Smooth muscle cell (in vitro differentiated cells): ENCODE data around the gene ARID3B. TPM values are rescaled to one million over a fixed set of nuclear protein-coding genes. Genes with fewer than 3 reads are reported as not detected.

ENCODE experiments used
- DNase-seq: peaks from one replicate; lab custom pipeline; 2025; ENCODE audit not compliant: unreplicated experiment; lab: John Stamatoyannopoulos, UW
- H2AFZ ChIP-seq: fragments of 200-600 bp; sonication (generic); 2 replicates; pipeline ENCODE4 v1.6.0; 2016; ENCODE audit warnings: antibody characterized with exemption, low read depth, mild to moderate bottlenecking
- H3F3A ChIP-seq: fragments of 200-600 bp; sonication (generic); 2 replicates; pipeline ENCODE4 v1.6.0; 2017; ENCODE audit warnings: antibody characterized with exemption, low read depth
- H3K27ac ChIP-seq: fragments of 200-600 bp; sonication (generic); 2 replicates; pipeline ENCODE4 v1.5.1; 2016; ENCODE audit warnings: low read depth, mild to moderate bottlenecking
- H3K27me3 ChIP-seq: fragments of 200-600 bp; sonication (generic); 2 replicates; pipeline ENCODE4 v1.6.1; 2016; ENCODE audit warnings: low read depth, mild to moderate bottlenecking
- H3K36me3 ChIP-seq: fragments of 200-600 bp; sonication (generic); 2 replicates; pipeline ENCODE4 v1.5.1; 2016; ENCODE audit warnings: low read depth
- H3K4me1 ChIP-seq: fragments of 200-600 bp; sonication (generic); 2 replicates; pipeline ENCODE4 v1.5.1; 2016; ENCODE audit warnings: low read depth
- H3K4me2 ChIP-seq: fragments of 200-600 bp; sonication (generic); 2 replicates; pipeline ENCODE4 v1.6.0; 2016; ENCODE audit warnings: mild to moderate bottlenecking
- H3K4me3 ChIP-seq: fragments of 200-600 bp; sonication (generic); 2 replicates; pipeline ENCODE4 v1.5.1; 2016; ENCODE audit warnings: mild to moderate bottlenecking
- H3K79me2 ChIP-seq: fragments of 200-600 bp; sonication (generic); 2 replicates; pipeline ENCODE4 v1.6.0; 2016; ENCODE audit warnings: low read depth, mild to moderate bottlenecking
- H3K9ac ChIP-seq: fragments of 200-600 bp; sonication (generic); 2 replicates; pipeline ENCODE4 v1.6.0; 2016; ENCODE audit warnings: low read depth
- H3K9me3 ChIP-seq: fragments of 200-600 bp; sonication (generic); replicated peaks from 2 replicates; pipeline ENCODE4 v1.5.1; 2016; ENCODE audit warnings: low read depth
- H4K20me1 ChIP-seq: fragments of 200-600 bp; sonication (generic); 2 replicates; pipeline ENCODE4 v1.6.0; 2016; ENCODE audit warnings: low read depth
- CTCF ChIP-seq: fragments of 200-600 bp; sonication (generic); IDR thresholded peaks from 2 replicates; pipeline ENCODE4 v1.5.1; 2017; ENCODE audit warnings: borderline replicate concordance, mild to moderate bottlenecking, antibody characterized with exemption; ENCODE audit not compliant: insufficient read depth, poor library complexity, severe bottlenecking
- WGBS: methylation state at CpG from one replicate; pipeline ENCODE4 v1.1.7; 2016; ENCODE audit warnings: low lambda C conversion rate; 5-methylcytosine and 5-hydroxymethylcytosine counted together
- polyA plus RNA-seq: library from polyadenylated mRNA; unstranded; fragments of >200 nt; fragmentation: Nextera tagmentation; extraction: Ambion mirVana; gene quantifications from 2 replicates; pipeline ENCODE4 v1.2.1, GENCODE V29; 2016
- total RNA-seq: library from RNA; depleted of rRNA; stranded (reverse); fragments of >200 nt; gene quantifications from 2 replicates; pipeline ENCODE4 v1.2.3, GENCODE V29; 2014

Gene ARID3B
- total and polyA plus RNA-seq, 2 experiments from 2014 or later: 7.2 to 7.7 TPM

DNA sequence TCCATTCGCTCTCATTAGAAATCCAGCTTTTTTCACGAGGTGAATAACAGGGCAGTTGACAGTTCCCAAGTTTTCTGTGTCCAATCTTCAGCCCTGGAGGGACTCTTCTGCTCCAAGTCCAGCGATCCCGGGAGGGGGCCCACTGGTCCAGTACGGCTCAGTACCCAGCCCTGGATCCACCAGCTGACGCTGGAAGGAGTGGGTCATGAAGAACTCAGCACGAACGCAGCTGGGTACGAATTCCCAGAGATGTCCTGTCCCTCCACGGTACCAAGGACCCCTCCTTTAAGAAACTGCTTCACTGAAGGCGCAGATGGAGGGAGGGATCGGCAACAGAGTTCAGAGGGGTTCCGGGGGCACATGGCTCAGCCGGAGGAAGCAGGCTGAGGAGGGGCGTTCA lies 58.1 kb downstream of the ARID3B start:
- TF ChIP-seq CTCF: no peak
- Histone ChIP-seq H3K9ac (no peak overlapping the region), H3K4me1 (no peaks in the 10 kb centered on the region), H3K27ac (no peak overlapping the region), H3K79me2 (no peaks in the 10 kb centered on the region), H4K20me1 (no peaks in the 10 kb centered on the region), H3K27me3 (no peaks in the 10 kb centered on the region), H2AFZ (no peak overlapping the region), H3K36me3 (no peaks in the 10 kb centered on the region), H3K4me2 (no peak overlapping the region), H3K9me3 (no peaks in the 10 kb centered on the region), H3F3A (no peaks in the 10 kb centered on the region), H3K4me3 (no peak overlapping the region)
- 98% methylated on average over 15 of the region's 15 CpGs for WGBS
- no peak for DNase-seq

DNA sequence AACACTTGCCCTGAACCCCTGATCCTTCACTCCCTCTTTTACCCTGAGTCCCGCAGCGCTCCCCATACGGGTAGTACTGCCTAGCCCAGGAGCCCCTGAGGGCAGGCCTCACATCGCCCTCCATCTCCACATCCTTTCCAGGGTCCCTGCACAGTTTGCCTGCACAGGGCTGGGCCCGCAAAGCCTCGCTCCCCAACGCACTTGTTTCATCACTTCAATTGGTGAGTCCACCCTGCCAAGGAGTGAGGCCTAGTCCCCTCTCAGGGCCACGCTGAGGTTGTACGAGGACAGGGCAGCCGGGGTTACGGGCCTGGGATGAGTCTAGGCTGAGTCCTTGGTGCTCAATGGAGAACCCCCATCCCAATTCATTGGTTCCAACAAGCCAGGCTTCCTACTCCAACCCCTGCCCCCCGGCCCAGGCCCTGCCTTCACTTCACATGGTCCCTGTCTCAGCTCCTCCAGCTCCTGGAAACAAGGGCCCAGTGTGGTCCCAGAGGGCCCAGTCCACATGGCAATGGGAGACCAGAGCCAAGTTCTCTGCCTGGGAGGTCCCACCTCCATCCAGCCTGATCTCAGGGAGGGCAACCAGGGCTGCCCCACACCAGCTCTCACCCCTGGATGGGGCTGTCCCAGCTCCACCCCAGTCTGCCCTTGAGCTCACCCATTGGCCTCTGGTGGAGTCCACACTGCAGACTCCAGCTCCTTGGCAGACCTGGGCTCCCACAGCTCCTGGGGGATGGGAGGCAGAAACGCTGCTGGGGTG lies 62.2 kb downstream of the ARID3B start:
- 97% methylated on average over 13 of the region's 13 CpGs for WGBS
- H3K27me3 ChIP-seq: no peaks in the 10 kb centered on the region
- no peak overlapping the region for H3K4me2 ChIP-seq
- H3K9me3 ChIP-seq: no peaks in the 10 kb centered on the region
- TF ChIP-seq CTCF: no peak
- no peaks in the 10 kb centered on the region for H3K79me2 ChIP-seq
- no peaks in the 10 kb centered on the region for H3K4me1 ChIP-seq
- H2AFZ ChIP-seq: no peak overlapping the region
- H3K9ac ChIP-seq: no peak overlapping the region
- H3F3A ChIP-seq: no peaks in the 10 kb centered on the region
- H3K27ac ChIP-seq: no peak overlapping the region
- DNase-seq: no peak
- no peak overlapping the region for H3K4me3 ChIP-seq
- no peaks in the 10 kb centered on the region for H4K20me1 ChIP-seq
- no peaks in the 10 kb centered on the region for H3K36me3 ChIP-seq

DNA sequence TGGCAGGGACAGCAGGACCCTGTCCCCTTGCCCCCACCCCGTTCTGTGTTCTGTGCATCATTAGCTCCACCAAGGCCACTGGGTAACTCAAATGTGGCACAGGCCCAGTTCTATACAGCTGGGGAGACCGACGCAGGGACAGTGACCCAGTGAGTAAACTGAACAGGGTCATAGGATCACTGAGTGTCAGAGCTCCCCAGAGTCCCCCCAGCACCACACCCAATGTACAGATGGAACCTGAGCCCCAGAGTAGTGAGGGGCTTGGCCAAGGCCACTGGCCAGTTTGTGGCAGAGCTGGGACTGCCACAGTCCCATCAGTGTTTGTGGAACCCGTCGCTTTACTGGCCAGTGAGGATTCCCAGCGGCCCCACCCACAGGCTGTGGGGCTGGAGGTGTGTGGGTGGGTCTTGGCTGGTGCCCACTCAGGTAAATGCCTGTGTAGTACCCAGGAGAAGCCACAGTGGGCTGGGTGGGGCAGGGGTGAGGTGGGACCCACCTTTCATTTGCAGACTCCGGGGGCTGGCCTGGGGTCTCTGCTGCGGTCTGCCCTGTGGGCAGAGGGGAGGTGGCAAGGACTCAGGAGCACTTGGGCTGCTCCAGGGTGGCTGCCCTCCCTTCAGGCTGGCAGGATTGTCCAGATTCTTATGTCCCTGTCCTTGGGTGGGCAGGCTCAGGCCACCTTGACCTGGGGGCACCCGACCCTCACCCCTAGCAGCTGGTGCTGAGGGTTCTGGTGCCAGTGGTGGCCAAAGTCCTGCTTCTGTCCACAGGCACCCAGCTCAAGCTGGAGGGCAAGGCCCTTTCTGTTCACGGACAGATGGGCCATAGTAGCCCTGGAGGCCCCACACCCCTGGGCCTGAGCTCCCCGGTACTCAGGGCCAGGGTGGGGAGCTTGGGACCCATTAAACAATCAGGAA lies 63.0 kb downstream of the ARID3B start:
- H3K27me3 ChIP-seq: no peaks in the 10 kb centered on the region
- 94% methylated on average over 11 of the region's 11 CpGs for WGBS
- no peaks in the 10 kb centered on the region for H3K36me3 ChIP-seq
- no peaks in the 10 kb centered on the region for H3K9me3 ChIP-seq
- H4K20me1 ChIP-seq: no peaks in the 10 kb centered on the region
- DNase-seq: no peak
- no peak for TF ChIP-seq CTCF
- no peaks in the 10 kb centered on the region for H3K79me2 ChIP-seq
- H3K4me2 ChIP-seq: no peak overlapping the region
- no peak overlapping the region for H3K4me3 ChIP-seq
- no peak overlapping the region for H2AFZ ChIP-seq
- no peaks in the 10 kb centered on the region for H3F3A ChIP-seq
- no peaks in the 10 kb centered on the region for H3K4me1 ChIP-seq
- H3K9ac ChIP-seq: no peak overlapping the region
- H3K27ac ChIP-seq: no peak overlapping the region
